ENCODE data around the gene TSPAN17. TPM values are rescaled to one million over a fixed set of nuclear protein-coding genes. Genes with fewer than 3 reads are reported as not detected.

The TSPAN17 gene
- total and polyA plus RNA-seq, 2 experiments from 2014 or later = 11.7 to 52.1 TPM

DNA sequence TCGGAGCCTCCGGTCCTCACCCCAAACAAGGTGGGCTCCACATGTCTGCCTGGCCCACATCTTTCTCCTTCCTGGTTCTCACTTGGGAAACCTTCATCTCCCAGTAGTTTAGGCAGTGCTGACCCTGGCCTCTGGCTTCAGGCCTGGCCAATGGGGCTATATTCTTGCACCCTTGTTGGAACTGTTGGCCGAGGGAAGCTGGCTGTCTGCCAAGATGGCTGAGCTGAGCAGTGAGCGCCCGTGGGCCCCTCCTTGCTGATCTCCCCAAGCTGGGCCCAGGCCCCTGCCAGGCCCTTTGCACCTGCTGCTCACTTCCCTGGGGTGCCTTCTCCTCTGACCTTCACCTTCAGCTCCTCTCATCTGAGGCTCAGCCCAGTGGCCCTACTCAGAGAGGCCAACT, 31.3 kb downstream of the TSPAN17 start:
- Histone ChIP-seq H2AFZ (no peak overlapping the region), H3K4me1 (ENCODE audit: insufficient read depth) (0 out of 2 replicates have a peak, but pooled peaks cover 3% of the 10 kb centered on the region), H3K27me3 (ENCODE audit: insufficient read depth) (peaks cover 22% of the 10 kb centered on the region), H3K4me3 (no peak overlapping the region), H4K20me1 (replicated peaks; ENCODE audit: insufficient read depth) (no peaks in the 10 kb centered on the region), H3K4me2 (no peak overlapping the region), H3K36me3 (ENCODE audit: insufficient read depth) (no peaks in the 10 kb centered on the region), H3K27ac (ENCODE audit: low read depth) (no peak overlapping the region), H3K9me2 (ENCODE audit: insufficient read depth) (no peaks in the 10 kb centered on the region), H3F3A (replicated peaks; ENCODE audit: low read depth) (no peaks in the 10 kb centered on the region), H3K79me2 (replicated peaks; ENCODE audit: insufficient read depth) (no peaks in the 10 kb centered on the region)
- ATAC-seq = no peak
- H3K27me3 Mint-ChIP-seq (ENCODE audit: insufficient read depth, low read depth, poor library complexity) = peaks cover 22% of the 10 kb centered on the region
- no peaks in the 10 kb centered on the region; the same call in 2 of the 3 replicates for H3K9me3 Mint-ChIP-seq
- peaks cover 16% of the 10 kb centered on the region for H3K4me1 Mint-ChIP-seq
- TF ChIP-seq, protein P1, sequence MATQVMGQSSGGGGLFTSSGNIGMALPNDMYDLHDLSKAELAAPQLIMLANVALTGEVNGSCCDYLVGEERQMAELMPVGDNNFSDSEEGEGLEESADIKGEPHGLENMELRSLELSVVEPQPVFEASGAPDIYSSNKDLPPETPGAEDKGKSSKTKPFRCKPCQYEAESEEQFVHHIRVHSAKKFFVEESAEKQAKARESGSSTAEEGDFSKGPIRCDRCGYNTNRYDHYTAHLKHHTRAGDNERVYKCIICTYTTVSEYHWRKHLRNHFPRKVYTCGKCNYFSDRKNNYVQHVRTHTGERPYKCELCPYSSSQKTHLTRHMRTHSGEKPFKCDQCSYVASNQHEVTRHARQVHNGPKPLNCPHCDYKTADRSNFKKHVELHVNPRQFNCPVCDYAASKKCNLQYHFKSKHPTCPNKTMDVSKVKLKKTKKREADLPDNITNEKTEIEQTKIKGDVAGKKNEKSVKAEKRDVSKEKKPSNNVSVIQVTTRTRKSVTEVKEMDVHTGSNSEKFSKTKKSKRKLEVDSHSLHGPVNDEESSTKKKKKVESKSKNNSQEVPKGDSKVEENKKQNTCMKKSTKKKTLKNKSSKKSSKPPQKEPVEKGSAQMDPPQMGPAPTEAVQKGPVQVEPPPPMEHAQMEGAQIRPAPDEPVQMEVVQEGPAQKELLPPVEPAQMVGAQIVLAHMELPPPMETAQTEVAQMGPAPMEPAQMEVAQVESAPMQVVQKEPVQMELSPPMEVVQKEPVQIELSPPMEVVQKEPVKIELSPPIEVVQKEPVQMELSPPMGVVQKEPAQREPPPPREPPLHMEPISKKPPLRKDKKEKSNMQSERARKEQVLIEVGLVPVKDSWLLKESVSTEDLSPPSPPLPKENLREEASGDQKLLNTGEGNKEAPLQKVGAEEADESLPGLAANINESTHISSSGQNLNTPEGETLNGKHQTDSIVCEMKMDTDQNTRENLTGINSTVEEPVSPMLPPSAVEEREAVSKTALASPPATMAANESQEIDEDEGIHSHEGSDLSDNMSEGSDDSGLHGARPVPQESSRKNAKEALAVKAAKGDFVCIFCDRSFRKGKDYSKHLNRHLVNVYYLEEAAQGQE (IDR thresholded peaks at IDR 0.05; ENCODE audit: unreplicated experiment) = no peak
- TF ChIP-seq CREB1 (CRISPR knock-in tag; IDR thresholded peaks at IDR 0.05; ENCODE audit: low read depth) = no peak
- TF ChIP-seq, protein P2, sequence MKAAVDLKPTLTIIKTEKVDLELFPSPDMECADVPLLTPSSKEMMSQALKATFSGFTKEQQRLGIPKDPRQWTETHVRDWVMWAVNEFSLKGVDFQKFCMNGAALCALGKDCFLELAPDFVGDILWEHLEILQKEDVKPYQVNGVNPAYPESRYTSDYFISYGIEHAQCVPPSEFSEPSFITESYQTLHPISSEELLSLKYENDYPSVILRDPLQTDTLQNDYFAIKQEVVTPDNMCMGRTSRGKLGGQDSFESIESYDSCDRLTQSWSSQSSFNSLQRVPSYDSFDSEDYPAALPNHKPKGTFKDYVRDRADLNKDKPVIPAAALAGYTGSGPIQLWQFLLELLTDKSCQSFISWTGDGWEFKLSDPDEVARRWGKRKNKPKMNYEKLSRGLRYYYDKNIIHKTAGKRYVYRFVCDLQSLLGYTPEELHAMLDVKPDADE (IDR thresholded peaks at IDR 0.05) = no peak
- no peak for TF ChIP-seq ZNF114 (CRISPR knock-in tag; IDR thresholded peaks at IDR 0.05)
- TF ChIP-seq POLR2AphosphoS5 (IDR thresholded peaks at IDR 0.05; ENCODE audit: low read depth) = no peak
- no peak for TF ChIP-seq STAT1 (IDR thresholded peaks at IDR 0.05; ENCODE audit: unreplicated experiment)
- no peak for TF ChIP-seq EZH2 (IDR thresholded peaks at IDR 0.05; ENCODE audit: low read depth, unreplicated experiment)
- no peak for TF ChIP-seq EZH2phosphoT487 (IDR thresholded peaks at IDR 0.05; ENCODE audit: unreplicated experiment)
- no peak for TF ChIP-seq ZNF331 (CRISPR knock-in tag; IDR thresholded peaks at IDR 0.05; ENCODE audit: low read depth)
- DNase-seq (ENCODE audit: low spot score) = no peak
- no peak overlapping the region for H3K27ac Mint-ChIP-seq
- H3K4me3 Mint-ChIP-seq = no peak overlapping the region
- H3K36me3 Mint-ChIP-seq (ENCODE audit: low read depth) = no peaks in the 10 kb centered on the region

DNA sequence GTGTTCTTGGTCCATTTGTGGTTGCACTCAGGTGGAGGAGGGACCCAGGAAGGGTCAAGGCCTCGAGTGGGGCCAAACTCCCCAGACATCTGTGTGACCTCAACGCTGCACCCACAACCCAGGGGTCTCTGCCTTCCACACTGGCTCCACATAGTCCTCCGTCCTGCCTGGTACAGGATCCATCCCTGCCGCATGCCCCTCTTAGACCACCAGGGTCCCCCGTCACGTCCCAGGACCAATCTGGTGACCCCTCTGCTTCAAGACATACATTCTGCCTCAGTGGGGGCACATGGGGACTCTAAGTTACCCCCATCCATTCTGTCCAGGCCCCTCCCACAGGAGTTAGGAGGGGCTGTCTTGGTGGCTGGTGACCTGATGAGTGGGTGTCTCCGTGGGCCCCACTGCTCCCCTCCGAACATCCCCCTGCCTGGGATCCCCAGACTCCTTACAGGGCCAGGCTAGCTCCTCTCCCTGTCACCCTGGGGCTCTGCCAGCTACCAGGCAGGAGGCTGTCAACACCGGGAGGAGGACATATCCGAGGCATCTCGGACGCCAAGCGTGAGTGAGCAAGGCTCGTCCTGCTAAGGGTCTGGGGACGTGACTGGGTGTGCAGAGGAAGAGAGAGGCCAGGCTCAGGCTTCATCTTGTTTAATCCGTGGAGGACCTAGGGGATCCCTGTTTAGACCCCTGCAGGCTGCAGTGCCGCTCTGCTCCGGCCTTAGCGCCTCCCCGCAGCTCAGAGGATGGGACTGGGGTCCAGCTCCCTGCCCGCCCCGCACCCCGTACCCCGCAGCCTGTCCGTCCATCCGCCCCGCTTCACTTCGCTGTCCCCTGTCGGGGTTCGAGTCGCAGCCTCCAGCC, 32.3 kb downstream of the TSPAN17 start:
- no peaks in the 10 kb centered on the region for H4K20me1 ChIP-seq (replicated peaks; ENCODE audit: insufficient read depth)
- TF ChIP-seq JUNB (IDR thresholded peaks at IDR 0.05; ENCODE audit: unreplicated experiment) = no peak
- TF ChIP-seq, protein P3, sequence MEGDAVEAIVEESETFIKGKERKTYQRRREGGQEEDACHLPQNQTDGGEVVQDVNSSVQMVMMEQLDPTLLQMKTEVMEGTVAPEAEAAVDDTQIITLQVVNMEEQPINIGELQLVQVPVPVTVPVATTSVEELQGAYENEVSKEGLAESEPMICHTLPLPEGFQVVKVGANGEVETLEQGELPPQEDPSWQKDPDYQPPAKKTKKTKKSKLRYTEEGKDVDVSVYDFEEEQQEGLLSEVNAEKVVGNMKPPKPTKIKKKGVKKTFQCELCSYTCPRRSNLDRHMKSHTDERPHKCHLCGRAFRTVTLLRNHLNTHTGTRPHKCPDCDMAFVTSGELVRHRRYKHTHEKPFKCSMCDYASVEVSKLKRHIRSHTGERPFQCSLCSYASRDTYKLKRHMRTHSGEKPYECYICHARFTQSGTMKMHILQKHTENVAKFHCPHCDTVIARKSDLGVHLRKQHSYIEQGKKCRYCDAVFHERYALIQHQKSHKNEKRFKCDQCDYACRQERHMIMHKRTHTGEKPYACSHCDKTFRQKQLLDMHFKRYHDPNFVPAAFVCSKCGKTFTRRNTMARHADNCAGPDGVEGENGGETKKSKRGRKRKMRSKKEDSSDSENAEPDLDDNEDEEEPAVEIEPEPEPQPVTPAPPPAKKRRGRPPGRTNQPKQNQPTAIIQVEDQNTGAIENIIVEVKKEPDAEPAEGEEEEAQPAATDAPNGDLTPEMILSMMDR (conservative IDR thresholded peaks at IDR 0.05; ENCODE audit: low read depth in 2 of 2) = peak in 1 of 2 experiments; percentile 33; a peak in 1 of 4 replicates
- no peak for TF ChIP-seq NANOG (IDR thresholded peaks at IDR 0.05; ENCODE audit: borderline replicate concordance)
- TF ChIP-seq EZH2 (IDR thresholded peaks at IDR 0.05; ENCODE audit: low read depth, unreplicated experiment) = no peak
- no peak for TF ChIP-seq CREB1 (CRISPR knock-in tag; IDR thresholded peaks at IDR 0.05; ENCODE audit: low read depth)
- TF ChIP-seq POLR2AphosphoS5 (IDR thresholded peaks at IDR 0.05; ENCODE audit: low read depth) = no peak
- TF ChIP-seq, protein P2 (IDR thresholded peaks at IDR 0.05) = no peak
- TF ChIP-seq STAT1 (IDR thresholded peaks at IDR 0.05; ENCODE audit: unreplicated experiment) = no peak
- DNase-seq (ENCODE audit: low spot score) (peak; percentile 42), ATAC-seq (peak; percentile 66)
- H3K4me1 Mint-ChIP-seq = peaks cover 20% of the 10 kb centered on the region
- H3K4me3 ChIP-seq = peak overlapping the region; percentile 56
- peaks cover 22% of the 10 kb centered on the region for H3K27me3 ChIP-seq (ENCODE audit: insufficient read depth)
- no peak overlapping the region for H3K27ac Mint-ChIP-seq
- peak overlapping the region; percentile 80 for H3K4me2 ChIP-seq
- no peaks in the 10 kb centered on the region for H3K9me2 ChIP-seq (ENCODE audit: insufficient read depth)
- no peak overlapping the region; the same call in 2 of the 3 replicates for H3K4me3 Mint-ChIP-seq
- no peaks in the 10 kb centered on the region; the same call in 2 of the 3 replicates for H3K9me3 Mint-ChIP-seq
- no peak overlapping the region for H3K27ac ChIP-seq (ENCODE audit: low read depth)
- no peaks in the 10 kb centered on the region for H3K36me3 Mint-ChIP-seq (ENCODE audit: low read depth)
- H3F3A ChIP-seq (replicated peaks; ENCODE audit: low read depth) = no peaks in the 10 kb centered on the region
- no peaks in the 10 kb centered on the region for H3K36me3 ChIP-seq (ENCODE audit: insufficient read depth)
- H3K79me2 ChIP-seq (replicated peaks; ENCODE audit: insufficient read depth) = no peaks in the 10 kb centered on the region
- peaks cover 3% of the 10 kb centered on the region; the same call in 1 of the 2 replicates for H3K4me1 ChIP-seq (ENCODE audit: insufficient read depth)
- H3K27me3 Mint-ChIP-seq (ENCODE audit: insufficient read depth, low read depth, poor library complexity) = peaks cover 22% of the 10 kb centered on the region
- peak overlapping the region; percentile 96 for H2AFZ ChIP-seq
